GM12864 (cell line): ENCODE measurements around the gene GALNT18.

Source experiments
- DNase-seq: peaks from one replicate; pipeline ENCODE4 v3.0.0-alpha.2; 2011; ENCODE audit warnings: low read depth
- H3K4me3 ChIP-seq: 2 replicates; pipeline ENCODE4 v1.5.1; 2011; ENCODE audit warnings: mild to moderate bottlenecking, low read depth, low read length, control low read depth
- TF ChIP-seq, protein P1 (sequence below): IDR thresholded peaks from 2 replicates; pipeline ENCODE4 v1.5.1; 2011; ENCODE audit warnings: low read depth, mild to moderate bottlenecking, moderate library complexity, low read length, control low read depth, inconsistent platforms; ENCODE audit errors: missing control alignments

The GALNT18 gene

DNA sequence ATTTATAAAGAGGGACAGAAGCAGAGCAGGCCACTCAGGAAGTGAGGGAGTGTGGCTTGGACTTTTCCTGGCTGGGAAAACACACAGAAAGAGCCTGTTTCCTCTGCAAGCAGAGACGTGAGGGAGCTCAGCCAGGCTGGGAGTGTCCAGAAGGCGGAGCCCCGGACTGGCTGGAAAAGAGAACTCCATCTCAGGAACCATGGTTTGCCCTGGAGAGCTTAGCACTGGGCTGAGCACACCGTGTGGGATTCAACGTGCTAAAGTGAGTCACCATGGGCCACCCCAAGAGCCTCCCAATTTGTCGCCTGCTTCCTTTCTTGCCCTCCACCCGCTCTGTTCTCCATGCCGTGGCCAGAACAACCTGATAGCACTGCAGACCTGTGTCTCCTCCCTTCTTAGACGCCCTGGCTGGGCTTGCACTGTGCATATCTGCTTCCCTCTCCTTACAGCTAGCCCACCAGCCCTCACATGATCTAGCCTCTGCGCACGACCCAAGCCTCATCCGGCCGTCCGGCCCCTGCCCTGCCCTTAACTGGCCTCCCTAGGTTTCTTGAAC is 51.8 kb downstream of the GALNT18 start:
- H3K4me3 ChIP-seq = no peak overlapping the region
- DNase-seq = no peak
- TF ChIP-seq, protein P1, sequence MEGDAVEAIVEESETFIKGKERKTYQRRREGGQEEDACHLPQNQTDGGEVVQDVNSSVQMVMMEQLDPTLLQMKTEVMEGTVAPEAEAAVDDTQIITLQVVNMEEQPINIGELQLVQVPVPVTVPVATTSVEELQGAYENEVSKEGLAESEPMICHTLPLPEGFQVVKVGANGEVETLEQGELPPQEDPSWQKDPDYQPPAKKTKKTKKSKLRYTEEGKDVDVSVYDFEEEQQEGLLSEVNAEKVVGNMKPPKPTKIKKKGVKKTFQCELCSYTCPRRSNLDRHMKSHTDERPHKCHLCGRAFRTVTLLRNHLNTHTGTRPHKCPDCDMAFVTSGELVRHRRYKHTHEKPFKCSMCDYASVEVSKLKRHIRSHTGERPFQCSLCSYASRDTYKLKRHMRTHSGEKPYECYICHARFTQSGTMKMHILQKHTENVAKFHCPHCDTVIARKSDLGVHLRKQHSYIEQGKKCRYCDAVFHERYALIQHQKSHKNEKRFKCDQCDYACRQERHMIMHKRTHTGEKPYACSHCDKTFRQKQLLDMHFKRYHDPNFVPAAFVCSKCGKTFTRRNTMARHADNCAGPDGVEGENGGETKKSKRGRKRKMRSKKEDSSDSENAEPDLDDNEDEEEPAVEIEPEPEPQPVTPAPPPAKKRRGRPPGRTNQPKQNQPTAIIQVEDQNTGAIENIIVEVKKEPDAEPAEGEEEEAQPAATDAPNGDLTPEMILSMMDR = no peak

DNA sequence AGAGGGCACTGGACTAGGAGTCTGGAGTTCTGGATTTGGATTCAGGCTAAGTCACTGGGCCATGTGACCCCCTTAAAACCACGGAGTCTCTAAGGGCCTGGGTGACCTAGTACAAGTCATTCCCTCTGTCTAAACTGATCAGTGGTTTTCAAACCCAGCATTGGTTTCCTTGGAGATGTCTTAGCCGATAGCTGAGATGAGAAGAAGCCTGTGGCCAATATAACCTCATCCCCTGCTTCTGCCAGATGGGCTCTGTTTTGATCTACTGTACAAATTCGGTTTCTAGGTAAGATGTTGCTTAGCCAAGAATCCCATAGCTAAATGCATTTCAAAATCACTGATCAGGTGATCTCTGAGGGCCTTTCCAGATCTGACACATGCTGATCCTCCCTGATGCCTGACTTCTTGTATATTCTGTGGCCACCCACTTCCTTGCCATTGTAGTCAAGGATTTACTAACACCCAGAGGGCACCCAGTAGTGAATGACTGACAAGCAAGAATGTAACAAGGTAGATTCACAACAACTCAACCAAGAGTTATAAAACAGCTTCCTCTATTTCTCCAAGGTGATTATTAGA is 53.1 kb downstream of the GALNT18 start:
- H3K4me3 ChIP-seq = no peak overlapping the region
- DNase-seq = no peak
- TF ChIP-seq, protein P1 = no peak

DNA sequence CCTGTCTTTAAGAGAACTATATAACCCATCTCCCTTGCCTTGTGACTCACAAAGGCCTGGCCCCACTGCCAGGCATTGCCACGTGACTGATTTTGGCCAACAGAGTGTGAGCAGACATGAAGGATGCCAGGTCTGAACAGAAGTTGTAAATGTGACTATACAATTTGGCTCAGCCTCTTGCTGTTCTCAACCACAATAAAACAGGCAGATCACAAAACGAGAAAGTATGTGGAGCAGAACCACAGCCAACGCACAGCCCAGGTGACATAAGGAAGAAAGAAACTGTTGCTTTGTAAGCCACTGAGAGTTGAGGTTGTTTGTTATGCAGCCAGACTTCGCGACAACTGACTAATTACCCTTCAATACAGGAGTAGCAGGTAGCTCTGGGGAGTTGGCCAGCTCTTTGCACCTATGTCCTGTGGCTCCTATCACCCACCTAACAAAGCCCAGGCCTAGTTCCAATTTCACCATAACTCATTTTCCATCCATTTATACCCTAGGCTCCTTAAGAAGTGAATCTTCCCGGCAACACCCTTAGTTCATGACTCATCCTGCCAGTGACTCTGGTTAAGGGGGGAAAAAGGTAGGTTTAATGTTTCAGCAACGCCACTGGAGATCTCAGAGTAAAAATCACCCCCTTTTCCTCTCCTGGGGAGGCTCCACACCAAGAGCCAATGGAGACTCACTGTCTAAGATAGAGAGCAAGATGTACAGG is 53.7 kb downstream of the GALNT18 start:
- no peak overlapping the region for H3K4me3 ChIP-seq
- DNase-seq = no peak
- TF ChIP-seq, protein P1 = no peak

DNA sequence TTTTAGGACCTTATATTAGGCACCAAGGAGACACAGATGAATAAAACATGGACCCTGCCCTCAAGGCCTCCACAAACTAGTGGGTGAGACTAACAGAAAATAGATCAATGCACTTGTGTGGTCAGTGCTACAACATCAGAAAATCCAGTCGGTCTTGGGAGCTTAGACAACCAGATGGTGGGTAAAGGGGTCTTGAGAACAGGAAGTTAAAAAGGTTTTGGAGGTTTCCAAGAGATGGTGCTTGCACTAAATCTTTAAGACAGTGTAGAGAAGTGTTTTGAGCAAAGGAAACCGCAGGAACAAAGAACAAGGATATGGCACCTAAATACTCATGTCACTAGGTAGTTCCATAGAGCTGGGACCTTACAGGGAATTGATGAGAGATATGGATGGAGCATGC is 56.2 kb downstream of the GALNT18 start:
- TF ChIP-seq, protein P1 = no peak
- no peak overlapping the region for H3K4me3 ChIP-seq
- no peak for DNase-seq

DNA sequence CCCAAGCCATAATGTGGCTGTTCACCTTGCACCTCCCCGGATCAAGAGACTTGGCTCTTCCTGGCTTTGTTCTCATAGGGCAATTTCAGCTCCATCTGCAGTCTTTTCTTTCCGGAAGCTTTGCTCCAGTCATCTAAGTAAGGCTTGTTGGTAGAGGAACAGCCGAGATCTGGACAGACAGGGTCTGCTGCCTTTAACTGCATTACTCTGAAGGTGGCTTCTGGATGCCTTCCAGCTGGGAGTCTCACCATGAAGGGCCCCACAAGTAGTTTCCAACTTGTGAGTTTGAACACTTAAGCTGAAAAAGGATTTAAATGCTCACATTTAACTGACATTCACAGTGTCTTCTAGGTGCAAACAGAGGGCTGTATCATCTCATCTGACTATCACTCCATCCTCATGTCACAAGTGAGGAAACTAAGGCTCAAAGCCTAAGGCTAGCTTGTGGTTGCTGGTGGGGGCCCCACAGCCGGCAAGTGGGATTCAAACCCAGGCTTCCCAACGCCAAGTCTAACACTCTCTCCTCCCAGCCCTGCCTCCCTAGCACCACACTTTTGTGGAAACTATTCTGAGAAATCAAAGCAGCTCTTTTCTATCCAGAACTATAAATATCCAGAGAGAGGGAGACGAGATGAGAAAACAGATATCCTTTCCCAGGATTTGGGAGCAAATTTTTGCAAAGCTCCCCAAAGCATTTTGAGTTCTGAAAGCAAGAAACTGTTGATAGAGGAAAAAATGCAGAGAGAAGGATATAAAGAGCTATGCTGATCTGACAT is 58.4 kb downstream of the GALNT18 start:
- DNase-seq = no peak
- TF ChIP-seq, protein P1 = no peak
- no peak overlapping the region for H3K4me3 ChIP-seq

DNA sequence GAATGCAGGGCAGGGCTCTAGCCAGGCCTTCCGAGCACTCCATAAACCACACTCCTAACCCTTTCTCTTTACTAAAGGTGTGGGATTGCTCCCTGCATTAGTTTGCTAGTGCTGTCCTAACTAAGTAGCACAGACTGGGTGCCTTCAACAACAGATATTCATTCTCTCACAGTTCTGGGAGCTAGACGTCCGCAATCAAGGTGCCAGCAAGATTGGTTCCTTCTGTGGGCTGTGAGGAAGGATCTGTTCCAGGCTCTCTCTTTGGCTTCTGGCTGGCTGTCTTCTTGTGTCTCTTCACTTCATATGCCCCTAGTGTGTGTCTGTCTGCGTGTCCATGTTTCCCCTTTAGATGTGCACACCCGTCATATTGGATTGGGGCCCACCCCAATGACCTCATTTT is 59.8 kb downstream of the GALNT18 start:
- no peak overlapping the region for H3K4me3 ChIP-seq
- TF ChIP-seq, protein P1 = no peak
- DNase-seq = no peak
